GM12801 (cell line): ENCODE results near the gene PSMD5.

Source experiments
- TF ChIP-seq, protein P1 (sequence below): IDR thresholded peaks from one replicate; pipeline ENCODE4 v1.5.1; 2011; ENCODE audit warnings: control low read depth; ENCODE audit not compliant: insufficient read length; ENCODE audit errors: extremely low read depth

Gene PSMD5

DNA sequence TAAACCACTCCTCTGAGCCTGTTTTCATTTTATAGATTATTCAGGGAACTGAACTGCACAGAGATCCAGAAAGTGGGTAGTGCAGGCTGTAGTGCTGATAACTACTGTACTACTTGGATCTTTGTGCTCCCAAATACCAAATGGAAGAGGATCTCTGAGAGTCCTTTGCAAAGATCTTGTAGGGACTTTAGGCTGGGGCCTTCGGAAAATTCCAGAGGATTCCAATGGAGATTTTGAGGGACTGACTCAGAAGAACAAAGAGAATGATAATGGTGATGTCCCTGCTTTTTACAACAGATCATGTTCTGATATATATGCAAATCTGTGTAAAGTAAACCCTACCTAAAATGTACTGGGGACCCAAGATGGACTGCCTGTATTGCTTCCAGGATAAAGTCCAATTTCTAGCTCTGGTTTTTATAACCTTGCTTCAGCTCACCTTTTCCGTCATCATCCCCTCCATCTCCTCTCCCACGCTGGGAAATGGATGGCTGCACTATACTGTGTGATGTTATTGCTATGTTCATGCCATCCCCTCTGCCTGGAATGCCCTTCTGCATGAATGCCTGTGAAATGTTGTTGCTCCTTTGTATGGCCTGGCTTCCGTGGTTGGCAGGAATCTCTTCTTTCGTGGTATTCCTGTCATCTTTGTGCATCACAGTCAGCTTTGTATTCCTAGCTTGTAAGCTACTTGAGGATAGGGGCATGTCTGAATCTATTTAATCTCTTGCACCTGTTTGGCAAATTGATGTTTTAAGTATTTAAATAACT lies 9.7 kb upstream of the PSMD5 start:
- TF ChIP-seq, protein P1, sequence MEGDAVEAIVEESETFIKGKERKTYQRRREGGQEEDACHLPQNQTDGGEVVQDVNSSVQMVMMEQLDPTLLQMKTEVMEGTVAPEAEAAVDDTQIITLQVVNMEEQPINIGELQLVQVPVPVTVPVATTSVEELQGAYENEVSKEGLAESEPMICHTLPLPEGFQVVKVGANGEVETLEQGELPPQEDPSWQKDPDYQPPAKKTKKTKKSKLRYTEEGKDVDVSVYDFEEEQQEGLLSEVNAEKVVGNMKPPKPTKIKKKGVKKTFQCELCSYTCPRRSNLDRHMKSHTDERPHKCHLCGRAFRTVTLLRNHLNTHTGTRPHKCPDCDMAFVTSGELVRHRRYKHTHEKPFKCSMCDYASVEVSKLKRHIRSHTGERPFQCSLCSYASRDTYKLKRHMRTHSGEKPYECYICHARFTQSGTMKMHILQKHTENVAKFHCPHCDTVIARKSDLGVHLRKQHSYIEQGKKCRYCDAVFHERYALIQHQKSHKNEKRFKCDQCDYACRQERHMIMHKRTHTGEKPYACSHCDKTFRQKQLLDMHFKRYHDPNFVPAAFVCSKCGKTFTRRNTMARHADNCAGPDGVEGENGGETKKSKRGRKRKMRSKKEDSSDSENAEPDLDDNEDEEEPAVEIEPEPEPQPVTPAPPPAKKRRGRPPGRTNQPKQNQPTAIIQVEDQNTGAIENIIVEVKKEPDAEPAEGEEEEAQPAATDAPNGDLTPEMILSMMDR = no peak

DNA sequence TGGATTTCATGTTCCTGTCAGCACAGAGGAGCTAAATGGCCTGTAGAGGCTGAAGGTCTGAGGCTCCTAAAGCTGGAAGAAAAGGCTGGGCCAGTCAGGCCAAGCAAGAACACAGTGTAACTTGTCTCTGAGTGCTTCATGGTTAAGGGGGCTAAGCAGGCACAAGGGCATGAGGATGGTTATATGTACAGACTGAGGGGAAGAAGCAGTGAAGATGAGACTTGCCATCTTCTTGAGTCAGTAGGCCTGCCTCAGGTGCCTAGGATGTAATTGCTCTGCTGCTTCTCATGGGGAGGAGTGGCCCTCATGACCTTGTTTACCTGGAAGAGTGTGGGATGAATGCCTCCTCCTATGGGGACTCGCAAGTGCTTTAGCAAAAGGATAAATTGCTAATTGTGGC lies 8.7 kb upstream of the PSMD5 start:
- TF ChIP-seq, protein P1 = no peak

DNA sequence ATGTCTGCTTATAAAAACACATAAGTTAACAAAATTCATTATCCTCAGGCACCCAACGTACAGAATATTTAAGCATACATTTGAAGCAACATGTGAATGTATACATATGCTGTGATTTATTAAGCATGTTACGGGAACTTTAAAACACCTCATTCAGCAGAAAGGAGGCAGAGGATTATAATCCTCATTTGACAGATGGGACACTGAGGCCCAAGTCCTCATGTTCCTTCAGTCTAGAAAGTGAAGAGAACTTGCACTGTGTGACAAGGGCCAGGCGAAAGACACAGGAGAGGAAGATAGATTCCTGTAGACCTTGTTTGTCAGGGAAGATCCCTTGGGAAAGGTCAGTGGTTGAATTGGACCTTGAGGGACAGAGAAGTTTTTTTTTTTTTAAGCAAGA lies 7.6 kb upstream of the PSMD5 start:
- TF ChIP-seq, protein P1 = no peak

DNA sequence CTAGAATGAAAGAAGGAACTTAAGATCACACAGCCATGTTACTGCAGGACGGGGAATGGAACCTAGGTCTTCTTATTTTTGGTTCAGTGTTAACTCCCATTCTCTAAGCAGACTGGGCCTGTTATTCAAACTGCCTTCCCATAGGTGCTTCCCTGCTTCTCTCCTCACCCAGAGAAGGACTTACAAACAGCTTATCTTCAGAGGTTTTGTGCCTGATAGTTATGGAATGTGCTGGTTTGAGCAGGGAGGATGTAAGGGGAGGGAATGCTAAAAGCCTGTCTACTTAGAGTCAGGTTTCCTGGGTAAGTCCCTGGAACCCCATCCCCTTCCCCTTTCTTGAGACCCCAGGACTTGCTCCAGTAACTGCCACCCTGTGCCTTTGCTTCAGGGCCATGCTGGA lies 4.2 kb upstream of the PSMD5 start:
- TF ChIP-seq, protein P1 = no peak

DNA sequence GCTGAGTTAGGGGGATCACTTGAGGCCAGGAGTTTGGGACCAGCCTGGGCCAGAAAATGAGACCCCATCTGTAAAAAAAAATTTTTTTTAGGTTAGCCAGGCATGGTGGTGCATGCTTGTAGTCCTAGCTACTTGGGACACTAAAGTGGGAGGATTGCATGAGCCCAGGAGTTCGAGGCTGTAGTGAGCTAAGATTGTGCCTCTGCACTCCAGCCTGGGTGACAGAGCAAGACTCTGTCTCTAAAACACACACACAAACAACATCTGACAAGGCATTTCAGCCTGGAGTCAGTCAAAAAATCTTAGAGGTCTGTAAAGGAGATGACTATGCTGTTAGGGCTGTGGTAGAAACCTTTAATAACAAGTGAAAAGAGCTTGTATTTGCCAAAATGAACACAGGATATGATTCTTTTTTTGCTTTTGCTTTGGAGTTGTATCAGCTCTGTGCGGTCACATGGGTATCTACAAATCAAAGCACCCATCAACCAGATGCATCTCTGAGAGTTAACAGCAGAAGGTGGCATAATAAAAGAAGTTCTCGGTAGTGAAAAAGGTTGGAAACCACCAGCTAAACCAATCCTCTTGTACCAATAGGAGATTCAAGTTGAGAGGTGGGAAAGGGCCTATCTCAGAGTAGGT lies 3.6 kb upstream of the PSMD5 start:
- TF ChIP-seq, protein P1 = no peak

DNA sequence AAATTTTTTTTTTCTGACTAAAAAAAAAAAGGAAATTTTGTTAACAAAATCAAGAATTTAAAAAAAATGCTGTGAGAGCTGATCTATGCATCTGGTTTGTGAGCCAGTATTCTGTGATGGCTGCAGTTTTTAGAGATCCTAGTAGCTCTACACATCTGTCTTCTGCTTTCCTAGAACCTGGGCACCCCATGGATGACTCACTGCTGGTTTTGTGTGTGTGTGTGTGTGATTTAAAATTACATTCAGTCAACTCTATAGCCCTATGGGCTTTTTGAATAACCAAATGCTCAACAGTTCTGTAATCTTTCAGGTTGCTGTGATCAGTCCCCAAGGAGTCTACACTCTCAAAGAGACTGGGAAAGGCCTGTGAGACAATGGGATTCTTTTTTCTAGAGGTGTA lies 2.5 kb upstream of the PSMD5 start:
- TF ChIP-seq, protein P1 = no peak

DNA sequence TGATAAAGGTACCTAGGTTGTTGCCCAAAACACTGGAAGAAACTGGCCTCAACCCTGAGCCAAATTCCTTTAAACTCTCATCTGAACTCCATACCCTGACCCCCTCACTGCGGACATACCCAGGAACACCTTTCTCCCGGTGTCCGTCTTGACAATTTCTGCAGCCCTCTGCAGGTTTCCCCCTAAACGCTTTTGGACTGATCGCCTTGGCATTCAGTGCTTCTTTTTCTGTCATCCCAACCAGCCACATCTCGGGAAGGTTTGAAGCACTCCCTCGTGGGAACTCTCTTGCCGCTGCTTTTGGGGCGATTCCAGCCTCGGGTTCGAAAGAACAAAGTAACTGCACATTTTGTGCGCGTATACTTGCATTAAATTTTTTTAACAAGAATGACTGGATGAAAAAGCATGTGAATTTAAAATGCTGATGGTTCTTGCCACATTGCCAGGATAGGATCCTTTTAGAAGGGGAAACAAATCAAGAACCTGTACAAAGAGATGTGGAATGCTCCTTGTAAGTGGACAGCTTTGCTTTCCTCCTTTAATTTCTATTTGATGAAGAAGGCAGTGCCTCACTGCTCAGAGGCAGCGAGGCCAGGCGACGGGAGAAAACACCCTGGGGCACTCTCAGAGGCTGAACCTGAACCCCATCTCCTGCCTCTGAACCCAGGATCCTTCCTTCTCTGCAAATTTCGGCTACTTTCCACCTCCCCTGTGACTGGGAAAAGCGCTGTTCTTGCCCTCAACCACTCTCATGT lies 615 bp downstream of the PSMD5 start:
- TF ChIP-seq, protein P1 = no peak
